Heart left ventricle (tissue), 13 donors: ENCODE results near the gene CAVIN4.

ENCODE experiments used
- POLR2A ChIP-seq, 2 donors: fragments of 450-650 bp; IDR thresholded peaks; one replicate each; pipeline ENCODE4 v1.6.1; 2017; ENCODE audit warnings: antibody characterized with exemption in 2 of 2, mild to moderate bottlenecking in 2 of 2, moderate library complexity in 2 of 2
- TF ChIP-seq, protein P1 (sequence below), 12 donors: fragments of 200-600 bp; sonication (generic) in 4 of 12; IDR thresholded peaks; one replicate each; pipeline versions ENCODE4 v1.5.0 to v1.8.0; 2018 to 2022; ENCODE audit warnings: antibody characterized with exemption in 12 of 12, mild to moderate bottlenecking in 5 of 12
- donor health status: ischemic (EF 13 %, LVEDD 7.1; RV severe dilation, severe dysfunction).
- donor health status: DM: no; HTN: yes; CAD: no.
- donor health status: DM: no; HTN: no; CAD: no.
- donor health status: ischemic (EF 25% LVEDD 6.9; RV normal size, moderate dysfunction).
- donor health status: ischemic (EF 25% LVEDD 5.7; RV mildly dilated, moderate dysfunction).
- donor health status: ischemic (EF 35%, LVEDD 5.7; RV mildly dilated, moderate dysfunction).
- donor health status: nonischemic (EF 11% LVEDD 7.7; RV severe dilation, severe dysfunction).
- donor health status: DM: yes; HTN: yes; CAD: no.
- donor health status: PGD.
- donor health status: ischemic (EF 29% LVEDD 5.4; RV normal size, mild dysfunction).
- donor health status: nonischemic (EF 23%, LVEDD 6.1; RV moderate dilation, normal function).

DNA sequence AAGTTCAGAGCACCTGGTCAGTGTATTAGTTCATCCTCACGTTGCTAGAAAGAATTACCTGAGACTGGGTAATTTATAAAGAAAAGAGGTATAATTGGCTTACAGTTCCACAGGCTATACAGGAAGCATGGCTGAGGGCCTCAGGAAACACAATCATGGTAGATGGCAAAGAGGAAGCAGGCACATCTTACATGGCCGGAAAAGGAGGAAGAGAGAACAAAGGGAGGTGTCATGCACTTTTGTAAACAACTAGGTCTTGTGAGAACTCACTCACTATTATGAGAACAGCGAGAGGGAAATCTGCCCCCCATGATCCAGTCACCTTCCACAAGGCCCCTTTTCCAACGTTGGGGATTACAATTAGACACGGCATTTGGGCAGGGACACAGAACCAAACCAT lies 28.8 kb upstream of the CAVIN4 start:
- TF ChIP-seq, protein P1, sequence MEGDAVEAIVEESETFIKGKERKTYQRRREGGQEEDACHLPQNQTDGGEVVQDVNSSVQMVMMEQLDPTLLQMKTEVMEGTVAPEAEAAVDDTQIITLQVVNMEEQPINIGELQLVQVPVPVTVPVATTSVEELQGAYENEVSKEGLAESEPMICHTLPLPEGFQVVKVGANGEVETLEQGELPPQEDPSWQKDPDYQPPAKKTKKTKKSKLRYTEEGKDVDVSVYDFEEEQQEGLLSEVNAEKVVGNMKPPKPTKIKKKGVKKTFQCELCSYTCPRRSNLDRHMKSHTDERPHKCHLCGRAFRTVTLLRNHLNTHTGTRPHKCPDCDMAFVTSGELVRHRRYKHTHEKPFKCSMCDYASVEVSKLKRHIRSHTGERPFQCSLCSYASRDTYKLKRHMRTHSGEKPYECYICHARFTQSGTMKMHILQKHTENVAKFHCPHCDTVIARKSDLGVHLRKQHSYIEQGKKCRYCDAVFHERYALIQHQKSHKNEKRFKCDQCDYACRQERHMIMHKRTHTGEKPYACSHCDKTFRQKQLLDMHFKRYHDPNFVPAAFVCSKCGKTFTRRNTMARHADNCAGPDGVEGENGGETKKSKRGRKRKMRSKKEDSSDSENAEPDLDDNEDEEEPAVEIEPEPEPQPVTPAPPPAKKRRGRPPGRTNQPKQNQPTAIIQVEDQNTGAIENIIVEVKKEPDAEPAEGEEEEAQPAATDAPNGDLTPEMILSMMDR (IDR thresholded peaks at IDR 0.05), result no peak
- TF ChIP-seq POLR2A (IDR thresholded peaks at IDR 0.05), result no peak
